Fibroblast of skin of left biceps (primary cell): Measurements from ENCODE around the gene PCDHAC1.
"Not testable (repeated sequence)": the region's sequence is repeated elsewhere in the genome, so short reads cannot be mapped to it uniquely, and the experiment has no call there.

Experiments used
- DNase-seq, 2 experiments: peaks; one replicate each; pipeline ENCODE4 v3.0.0-alpha.2; 2013; ENCODE audit warnings: low read depth in 2 of 2

Gene PCDHAC1

GRCh38 chr5:140925806-140926442, at the start of gene PCDHAC1:
Gene PCDHAC1, plus strand, starts transcription at chr5:140926299. Its CDS starts 594 bp downstream, at chr5:140926893.
- no peak for DNase-seq

DNA sequence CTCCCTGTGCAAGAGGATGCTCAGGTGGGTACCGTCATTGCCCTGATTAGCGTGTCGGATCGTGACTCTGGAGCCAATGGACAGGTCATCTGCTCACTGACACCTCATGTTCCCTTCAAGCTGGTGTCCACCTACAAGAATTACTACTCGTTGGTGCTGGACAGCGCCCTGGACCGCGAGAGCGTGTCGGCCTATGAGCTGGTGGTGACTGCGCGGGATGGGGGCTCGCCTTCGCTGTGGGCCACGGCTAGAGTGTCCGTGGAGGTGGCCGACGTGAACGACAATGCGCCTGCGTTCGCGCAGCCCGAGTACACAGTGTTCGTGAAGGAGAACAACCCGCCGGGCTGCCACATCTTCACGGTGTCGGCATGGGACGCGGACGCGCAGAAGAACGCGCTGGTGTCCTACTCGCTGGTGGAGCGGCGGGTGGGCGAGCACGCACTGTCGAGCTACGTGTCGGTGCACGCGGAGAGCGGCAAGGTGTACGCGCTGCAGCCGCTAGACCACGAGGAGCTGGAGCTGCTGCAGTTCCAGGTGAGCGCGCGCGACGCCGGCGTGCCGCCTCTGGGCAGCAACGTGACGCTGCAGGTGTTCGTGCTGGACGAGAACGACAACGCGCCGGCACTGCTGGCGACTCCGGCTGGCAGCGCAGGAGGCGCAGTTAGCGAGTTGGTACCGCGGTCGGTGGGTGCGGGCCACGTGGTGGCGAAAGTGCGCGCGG, 49.4 kb upstream of the PCDHAC1 start:
- DNase-seq, result not testable (repeated sequence)

GRCh38 chr5:140877262-140877581, 48.9 kb upstream of the PCDHAC1 start:
- DNase-seq, result no peak

DNA sequence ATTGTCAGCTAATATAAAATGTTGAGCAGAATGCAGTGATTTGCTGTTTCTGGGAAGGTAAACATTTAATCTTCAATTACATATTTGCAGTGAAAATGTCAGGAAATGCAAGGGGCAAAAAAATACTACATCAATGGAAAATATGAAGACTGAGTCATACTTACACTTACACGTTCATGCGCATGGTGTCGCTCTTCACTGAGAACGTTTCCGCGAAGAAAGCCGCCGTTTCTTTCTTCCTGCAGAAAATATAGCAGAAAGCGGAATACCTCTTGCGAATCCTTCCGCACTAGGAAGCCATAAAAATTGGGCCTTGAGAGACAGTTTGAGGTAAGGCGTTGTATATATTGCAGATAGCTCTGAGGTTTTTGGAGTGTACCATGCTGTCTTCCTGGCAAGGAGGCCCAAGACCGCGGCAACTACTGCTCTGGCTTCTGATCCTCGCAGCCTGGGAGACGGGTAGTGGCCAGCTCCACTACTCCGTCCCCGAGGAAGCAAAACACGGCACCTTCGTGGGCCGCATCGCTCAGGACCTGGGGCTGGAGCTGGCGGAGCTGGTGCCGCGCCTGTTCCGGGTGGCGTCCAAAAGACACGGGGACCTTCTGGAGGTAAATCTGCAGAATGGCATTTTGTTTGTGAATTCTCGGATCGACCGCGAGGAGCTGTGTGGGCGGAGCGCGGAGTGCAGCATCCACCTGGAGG, 44.1 kb upstream of the PCDHAC1 start, which contains the start of gene PCDHA13:
Gene PCDHA13 (plus strand): TSS at position 236 of the 702 bp plus-strand sequence. CDS start 145 bp downstream, at position 381.
- DNase-seq, result no peak

- DNase-seq, result no peak
Observed at GRCh38 chr5:140882591-140882899, 43.6 kb upstream of the PCDHAC1 start.

- DNase-seq, result no peak
Observed at GRCh38 chr5:140883373-140883772, 42.7 kb upstream of the PCDHAC1 start.

- DNase-seq, result no peak
Observed at GRCh38 chr5:140883927-140884697, 42.0 kb upstream of the PCDHAC1 start.

DNA sequence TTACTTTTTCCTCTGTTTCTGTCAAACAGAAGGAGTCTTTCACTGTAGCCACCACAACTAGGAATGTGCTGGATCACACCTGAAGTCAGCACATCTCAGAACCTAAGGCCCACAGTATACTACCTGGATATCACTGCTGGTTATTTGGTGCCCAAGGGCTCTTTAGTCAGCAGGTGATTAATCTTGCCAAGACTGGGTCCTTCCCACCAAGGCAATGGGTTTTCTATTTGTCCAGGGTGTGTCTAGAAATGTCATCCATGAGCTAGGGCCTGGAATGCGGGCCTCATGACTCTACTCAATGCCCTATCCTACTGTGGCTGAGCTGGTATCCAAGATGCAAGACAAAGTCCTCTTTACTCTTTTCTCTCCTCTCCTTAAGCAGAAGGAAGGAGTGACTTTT, 9.8 kb upstream of the PCDHAC1 start:
- DNase-seq, result no peak

DNA sequence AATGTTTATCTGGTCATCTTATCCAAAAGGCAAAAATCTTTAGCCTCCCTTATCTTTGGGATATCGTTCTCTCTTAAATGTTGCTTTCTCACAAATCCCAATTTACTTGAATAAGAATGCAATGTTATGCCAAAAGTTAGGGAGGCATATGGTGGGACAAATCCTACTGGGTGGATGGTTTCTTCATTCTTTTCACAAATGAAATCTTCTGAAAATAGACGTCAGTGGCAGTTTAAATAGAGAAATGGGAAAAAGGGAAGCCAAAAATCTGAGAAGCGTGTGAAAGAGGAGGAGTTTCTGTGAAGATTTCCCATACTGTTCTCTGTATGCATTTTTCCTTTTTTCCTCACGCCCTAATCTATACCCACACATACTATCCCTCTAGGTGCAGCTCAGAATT, 2.5 kb upstream of the PCDHAC1 start:
- no peak for DNase-seq

DNA sequence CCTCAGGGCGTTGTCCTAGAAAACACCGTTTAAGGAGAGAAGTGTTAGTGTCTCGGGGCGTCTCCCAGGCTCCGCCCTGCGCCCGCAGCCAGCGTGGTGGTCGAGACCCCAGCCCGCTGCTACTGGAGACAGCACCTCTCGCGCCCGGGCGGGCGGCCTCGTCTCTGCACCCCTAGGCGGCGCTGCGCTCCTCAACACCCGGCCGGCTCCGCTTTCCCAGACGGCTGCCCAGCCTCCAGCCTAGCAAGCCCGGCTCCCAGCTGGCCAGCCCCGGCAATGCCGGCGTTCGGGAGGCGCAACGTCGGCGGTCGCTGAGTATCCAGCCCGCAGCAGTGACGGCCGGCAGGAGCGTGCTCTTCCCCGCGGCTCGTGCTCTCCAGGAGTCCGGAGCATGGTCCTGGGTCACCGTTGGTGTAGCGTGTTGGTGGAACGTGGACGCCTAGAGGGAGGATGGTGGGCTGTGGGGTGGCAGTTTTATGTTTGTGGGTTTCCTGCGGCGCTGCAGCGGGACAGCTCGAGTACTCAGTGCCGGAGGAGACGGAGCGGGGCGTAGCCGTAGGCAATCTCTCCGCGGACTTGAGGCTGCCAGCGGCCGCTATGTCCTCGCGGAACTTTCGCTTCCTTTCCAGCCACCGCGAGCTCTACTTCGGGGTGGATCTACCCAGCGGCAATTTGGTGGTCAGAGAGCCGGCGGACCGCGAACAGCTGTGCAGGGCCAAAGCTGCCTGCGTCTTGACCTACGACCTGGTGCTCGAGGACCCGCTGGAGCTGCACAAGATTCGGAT, 536 bp downstream of the PCDHAC1 start:
- DNase-seq, result peak in 1 of 2 experiments; percentile 5

DNA sequence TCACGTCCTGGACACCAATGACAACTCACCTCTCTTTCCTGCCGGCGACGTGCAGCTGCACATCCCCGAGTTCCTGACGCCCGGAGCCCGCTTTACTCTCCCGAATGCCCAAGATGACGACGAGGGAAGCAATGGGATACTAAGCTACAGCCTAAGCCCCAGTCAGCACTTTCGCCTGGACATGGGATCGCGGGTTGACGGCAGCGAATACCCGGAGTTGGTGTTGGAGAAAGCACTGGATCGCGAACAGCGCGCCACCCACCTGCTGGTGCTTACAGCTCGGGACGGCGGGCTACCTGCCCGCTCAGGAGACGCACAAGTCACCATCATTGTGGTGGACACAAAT, 1.1 kb downstream of the PCDHAC1 start:
- DNase-seq, result no peak

DNA sequence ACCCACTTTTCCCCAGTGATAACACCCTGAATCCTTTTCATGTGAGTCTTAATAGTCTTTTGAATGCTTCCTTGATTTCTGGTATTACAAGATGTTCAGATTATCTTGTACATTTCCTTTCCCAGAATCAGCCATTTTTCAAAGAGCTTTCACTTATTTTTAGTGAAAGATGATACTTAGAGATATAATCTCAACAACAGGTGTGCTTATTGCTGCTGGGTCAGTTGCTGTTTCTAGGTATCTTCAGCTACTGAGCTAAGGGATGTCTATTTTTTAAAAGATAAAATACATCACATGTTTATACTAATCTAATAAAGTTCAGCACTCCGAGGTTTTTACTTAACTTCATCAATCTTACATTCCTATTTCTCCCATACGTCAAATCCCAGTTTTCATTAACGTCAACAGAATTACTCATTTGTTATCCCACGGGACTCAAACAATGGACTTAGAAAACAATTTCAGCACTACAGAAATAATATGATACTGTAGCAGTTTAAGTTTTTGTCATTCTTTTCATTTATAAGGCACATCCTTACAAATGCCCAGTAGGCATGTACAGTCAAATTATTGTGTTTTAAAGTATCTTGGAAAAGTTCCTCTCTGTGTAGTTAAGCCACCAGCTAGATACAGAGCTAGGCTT, 9.0 kb downstream of the PCDHAC1 start:
- no peak for DNase-seq

- no peak for DNase-seq
Observed at GRCh38 chr5:140946578-140946977, 20.5 kb downstream of the PCDHAC1 start.

DNA sequence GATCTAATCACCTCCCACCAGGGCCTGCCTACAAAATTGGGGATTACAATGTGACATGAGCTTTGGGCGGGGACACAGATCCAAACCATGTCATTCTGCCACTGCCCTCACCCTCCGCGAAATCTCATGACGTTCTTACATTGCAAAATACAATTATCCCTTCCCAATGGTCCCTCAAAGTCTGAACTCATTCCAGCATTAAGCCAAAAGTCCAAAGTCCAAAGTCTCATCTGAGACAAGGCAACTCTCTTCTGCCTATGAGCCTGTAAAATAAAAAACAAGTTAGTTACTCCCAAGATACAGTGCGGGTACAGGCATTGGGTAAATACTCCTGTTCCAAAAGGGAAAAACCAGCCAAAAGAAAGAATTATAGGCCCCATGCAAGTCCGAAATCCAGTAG, 25.5 kb downstream of the PCDHAC1 start:
- no peak for DNase-seq

- DNase-seq, result no peak
Observed at GRCh38 chr5:140953234-140953633, 27.1 kb downstream of the PCDHAC1 start.

DNA sequence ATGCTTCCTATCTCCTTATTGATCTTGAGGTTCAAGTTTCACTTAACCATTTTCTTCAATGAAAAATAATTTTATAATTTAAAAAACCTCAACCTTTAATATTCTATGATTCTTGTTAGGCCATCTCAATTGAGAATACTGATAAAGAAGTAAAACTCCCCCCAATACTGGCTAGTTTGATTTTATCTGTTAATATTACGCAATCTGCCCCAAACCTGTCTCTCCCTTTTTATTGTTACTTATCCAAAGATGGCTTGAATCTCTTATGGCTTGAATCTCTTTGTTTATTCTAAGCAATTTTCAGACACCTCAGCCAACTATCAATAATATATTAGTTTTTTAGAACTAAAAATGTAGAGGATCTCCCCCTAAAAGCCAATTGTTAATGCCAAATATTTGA, 36.1 kb downstream of the PCDHAC1 start:
- DNase-seq, result no peak

- no peak for DNase-seq
Observed at GRCh38 chr5:140964356-140964755, 38.3 kb downstream of the PCDHAC1 start.

- DNase-seq, result no peak
Observed at GRCh38 chr5:140965905-140966292, 39.8 kb downstream of the PCDHAC1 start.

DNA sequence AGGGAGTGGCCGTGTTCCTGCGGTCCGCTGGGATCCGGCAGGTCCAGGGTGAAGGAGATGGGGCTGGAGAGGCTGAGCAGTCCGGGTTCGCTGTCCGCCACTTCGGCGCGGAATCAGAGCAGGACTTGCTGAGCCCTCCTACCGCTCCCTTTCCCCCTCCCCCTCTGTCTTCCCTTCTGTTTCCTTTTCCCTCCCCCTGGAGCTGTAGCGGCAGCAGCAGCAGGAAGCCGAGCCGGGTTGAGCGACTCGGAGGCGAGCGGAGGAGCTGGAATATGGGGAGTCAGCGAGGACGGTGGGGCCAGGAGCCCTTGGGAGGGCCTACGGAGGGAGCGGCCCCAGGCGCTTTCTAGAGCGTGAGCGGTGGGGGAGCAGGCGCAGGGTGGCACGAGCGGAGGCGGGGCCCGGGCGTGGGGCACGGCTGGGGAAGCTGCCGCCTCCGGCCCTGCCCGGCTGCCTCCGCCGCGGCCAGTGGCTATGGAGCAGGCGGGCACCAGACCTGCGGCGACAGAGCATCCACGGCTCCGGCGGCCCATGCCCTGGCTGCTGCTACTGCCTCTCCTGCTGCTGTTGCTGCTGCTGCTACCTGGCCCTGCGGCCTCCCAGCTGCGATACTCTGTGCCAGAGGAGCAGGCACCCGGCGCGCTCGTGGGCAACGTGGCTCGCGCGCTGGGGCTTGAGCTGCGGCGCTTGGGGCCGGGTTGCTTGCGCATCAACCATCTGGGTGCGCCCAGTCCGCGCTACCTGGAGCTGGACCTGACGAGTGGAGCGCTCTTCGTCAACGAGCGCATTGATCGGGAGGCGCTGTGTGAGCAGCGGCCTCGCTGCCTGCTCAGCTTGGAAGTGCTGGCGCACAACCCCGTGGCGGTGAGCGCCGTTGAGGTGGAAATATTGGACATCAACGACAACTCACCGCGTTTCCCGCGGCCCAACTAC, 40.5 kb downstream of the PCDHAC1 start, which contains the start of gene PCDHAC2:
Gene PCDHAC2 (plus strand): TSS at position 184 of the 933 bp plus-strand sequence. CDS start 291 bp downstream, at position 475.
- no peak for DNase-seq
